Heart right ventricle (tissue), 16 donors: ENCODE results near the gene IQUB. TPM values are rescaled to one million over a fixed set of nuclear protein-coding genes. Genes with fewer than 3 reads are reported as not detected.

ENCODE experiments used
- ATAC-seq, 8 donors: fragments of 200-7000 bp; cut with Tn5 transposase; one replicate each; pipeline ENCODE4 v1.9.1; 2020; ENCODE audit warnings: mild to moderate bottlenecking in 8 of 8, moderate library complexity in 8 of 8, moderate number of reproducible peaks in 1 of 8
- DNase-seq, 2 donors: peaks; one replicate each; pipeline ENCODE4 v3.0.0-alpha.2; 2020
- H3K27ac ChIP-seq, 10 donors: fragments of 200-600 bp; sonication (generic) in 2 of 10; one replicate each; pipeline versions ENCODE4 v1.5.0 to v1.8.0; 2020 to 2022; ENCODE audit warnings: mild to moderate bottlenecking in 3 of 10
- H3K27me3 ChIP-seq, 7 donors: fragments of 200-600 bp; one replicate each; pipeline ENCODE4 v1.8.0; 2021 to 2022; ENCODE audit warnings: mild to moderate bottlenecking in 2 of 7
- H3K36me3 ChIP-seq, 9 donors: fragments of 200-600 bp; sonication (generic) in 1 of 9; one replicate each; pipeline versions ENCODE4 v1.5.0 to v1.8.0; 2020 to 2022; ENCODE audit warnings: mild to moderate bottlenecking in 2 of 9
- H3K4me1 ChIP-seq, 9 donors: fragments of 200-600 bp; sonication (generic) in 1 of 9; one replicate each; pipeline versions ENCODE4 v1.5.0 to v1.8.0; 2020 to 2022; ENCODE audit warnings: mild to moderate bottlenecking in 4 of 9
- H3K4me3 ChIP-seq, 10 donors: fragments of 200-600 bp; sonication (generic) in 2 of 10; one replicate each; pipeline versions ENCODE4 v1.5.0 to v1.8.0; 2020 to 2022; ENCODE audit warnings: mild to moderate bottlenecking in 7 of 10, moderate library complexity in 2 of 10
- H3K9me3 ChIP-seq, 11 donors: fragments of 200-600 bp in 10 of 11; sonication (generic) in 2 of 11; one replicate each; pipeline versions ENCODE4 v1.5.0 to v1.8.0; 2013 to 2022; ENCODE audit warnings: mild to moderate bottlenecking in 2 of 11, control low read depth in 1 of 11, moderate library complexity in 1 of 11
- WGBS, 2 donors: extraction: QIAGEN DNeasy Blood & Tissue Kit; methylation state at CpG; one replicate each; pipeline ENCODE4 v1.1.7; 2013; ENCODE audit warnings: inconsistent platforms in 1 of 2; 5-methylcytosine and 5-hydroxymethylcytosine counted together
- intact Hi-C, 10 donors: fragments of 100-400 bp; cut with DNase I; formaldehyde crosslinking; loops; one replicate each; pipeline versions ENCODE4 v1.11.1 to v1.14.2; 2022
- polyA plus RNA-seq, 2 donors: library from polyadenylated mRNA; stranded (reverse); fragments of 200-250 nt; gene quantifications; one replicate each; pipeline ENCODE4 v1.2.3, GENCODE V29; 2013
- total RNA-seq, 10 donors: library from RNA; stranded (reverse); fragmentation: NEBNext Ultra II Directional in 3 of 10; extraction: Animal tissue kit (Norgen Biotek cat#: 25700) in 3 of 10; gene quantifications; one replicate each; pipeline versions ENCODE4 v1.2.1 to v1.2.4, GENCODE V29; 2021 to 2023
- TF ChIP-seq, protein P1 (sequence below), 9 donors: fragments of 200-600 bp; sonication (generic) in 2 of 9; IDR thresholded peaks; one replicate each; pipeline versions ENCODE4 v1.5.0 to v1.8.0; 2021 to 2022; ENCODE audit warnings: antibody characterized with exemption in 9 of 9, mild to moderate bottlenecking in 5 of 9, moderate library complexity in 1 of 9
- donor health status: Arrhythmogenic right ventricular cardiomyopathy.
- donor health status: ischemic (EF 13 %, LVEDD 7.1; RV severe dilation, severe dysfunction).
- donor health status: healthy with polysubstance abuse.
- donor health status: DM: no; HTN: yes; CAD: no.
- donor health status: DM: no; HTN: no; CAD: no.
- donor health status: ischemic (EF 25% LVEDD 6.9; RV normal size, moderate dysfunction).
- donor health status: ischemic (EF 25% LVEDD 5.7; RV mildly dilated, moderate dysfunction).
- donor health status: healthy.
- donor health status: DM: yes; HTN: yes; CAD: no.
- donor health status: Ischemic cardiomyopathy.
- donor health status: ischemic (EF 35%, LVEDD 5.7; RV mildly dilated, moderate dysfunction).
- donor health status: nonischemic (EF 11% LVEDD 7.7; RV severe dilation, severe dysfunction).
- donor health status: DM: yes; HTN: yes; CAD: no.
- donor health status: PGD.
- donor health status: ischemic (EF 29% LVEDD 5.4; RV normal size, mild dysfunction).
- donor health status: nonischemic (EF 23%, LVEDD 6.1; RV moderate dilation, normal function).

The IQUB gene
- total and polyA plus RNA-seq, 12 donors: 0.13 to 0.83 (median 0.51) TPM

DNA sequence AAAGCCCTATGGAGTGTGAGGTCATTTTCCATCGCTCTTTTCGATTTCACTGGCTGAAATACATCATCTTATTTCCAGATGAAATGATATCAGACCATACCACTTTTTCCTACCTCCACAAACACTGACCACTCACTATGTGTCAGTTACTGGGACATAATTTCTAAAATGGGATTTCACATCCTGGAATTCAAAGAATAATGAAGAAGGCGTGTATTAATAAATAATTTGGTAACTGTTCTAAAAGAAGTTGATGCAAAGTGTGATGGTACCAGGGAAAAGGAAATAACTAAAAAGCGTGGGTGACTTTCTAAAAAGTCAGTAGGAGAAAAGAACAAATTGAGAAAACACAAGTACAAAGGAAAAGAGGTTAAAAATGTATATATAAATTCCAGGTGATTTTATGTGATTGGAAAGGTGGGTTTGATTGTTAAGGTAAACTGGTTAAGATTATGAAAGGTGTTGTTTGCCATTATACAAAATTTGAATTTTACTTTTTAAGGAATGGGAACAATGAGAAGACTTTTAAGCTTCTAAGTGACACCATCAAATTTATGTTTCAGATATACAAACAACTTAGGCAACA, 24.0 kb upstream of the IQUB start:
- TF ChIP-seq, protein P1, sequence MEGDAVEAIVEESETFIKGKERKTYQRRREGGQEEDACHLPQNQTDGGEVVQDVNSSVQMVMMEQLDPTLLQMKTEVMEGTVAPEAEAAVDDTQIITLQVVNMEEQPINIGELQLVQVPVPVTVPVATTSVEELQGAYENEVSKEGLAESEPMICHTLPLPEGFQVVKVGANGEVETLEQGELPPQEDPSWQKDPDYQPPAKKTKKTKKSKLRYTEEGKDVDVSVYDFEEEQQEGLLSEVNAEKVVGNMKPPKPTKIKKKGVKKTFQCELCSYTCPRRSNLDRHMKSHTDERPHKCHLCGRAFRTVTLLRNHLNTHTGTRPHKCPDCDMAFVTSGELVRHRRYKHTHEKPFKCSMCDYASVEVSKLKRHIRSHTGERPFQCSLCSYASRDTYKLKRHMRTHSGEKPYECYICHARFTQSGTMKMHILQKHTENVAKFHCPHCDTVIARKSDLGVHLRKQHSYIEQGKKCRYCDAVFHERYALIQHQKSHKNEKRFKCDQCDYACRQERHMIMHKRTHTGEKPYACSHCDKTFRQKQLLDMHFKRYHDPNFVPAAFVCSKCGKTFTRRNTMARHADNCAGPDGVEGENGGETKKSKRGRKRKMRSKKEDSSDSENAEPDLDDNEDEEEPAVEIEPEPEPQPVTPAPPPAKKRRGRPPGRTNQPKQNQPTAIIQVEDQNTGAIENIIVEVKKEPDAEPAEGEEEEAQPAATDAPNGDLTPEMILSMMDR (IDR thresholded peaks at IDR 0.05): no peak
- H3K36me3 ChIP-seq: peaks cover 0 to 29% (median 0%) of the 10 kb centered on the region in 9 donors
- intact Hi-C loops: loop anchor here in 3 of 10 donors (5.0 to 10.0 kb wide), 4 partner anchors 146 to 1416 kb away; partner anchors contain the start of genes WASL (in 2 of the 3) and AASS (in 1 of the 3)
- WGBS, 2 donors: 43 to 46% methylated on average over 4 of the region's 4 CpGs
- peaks cover 3 to 43% (median 38%) of the 10 kb centered on the region in 9 donors for H3K4me1 ChIP-seq
- H3K4me3 ChIP-seq: peak overlapping the region; percentile 61 to 92 (median 76)
- no peaks in the 10 kb centered on the region for H3K27me3 ChIP-seq
- ATAC-seq (no peak), DNase-seq (no peak)
- no peaks in the 10 kb centered on the region for H3K9me3 ChIP-seq
- H3K27ac ChIP-seq: peak overlapping the region; percentile 5 to 96 (median 92)

DNA sequence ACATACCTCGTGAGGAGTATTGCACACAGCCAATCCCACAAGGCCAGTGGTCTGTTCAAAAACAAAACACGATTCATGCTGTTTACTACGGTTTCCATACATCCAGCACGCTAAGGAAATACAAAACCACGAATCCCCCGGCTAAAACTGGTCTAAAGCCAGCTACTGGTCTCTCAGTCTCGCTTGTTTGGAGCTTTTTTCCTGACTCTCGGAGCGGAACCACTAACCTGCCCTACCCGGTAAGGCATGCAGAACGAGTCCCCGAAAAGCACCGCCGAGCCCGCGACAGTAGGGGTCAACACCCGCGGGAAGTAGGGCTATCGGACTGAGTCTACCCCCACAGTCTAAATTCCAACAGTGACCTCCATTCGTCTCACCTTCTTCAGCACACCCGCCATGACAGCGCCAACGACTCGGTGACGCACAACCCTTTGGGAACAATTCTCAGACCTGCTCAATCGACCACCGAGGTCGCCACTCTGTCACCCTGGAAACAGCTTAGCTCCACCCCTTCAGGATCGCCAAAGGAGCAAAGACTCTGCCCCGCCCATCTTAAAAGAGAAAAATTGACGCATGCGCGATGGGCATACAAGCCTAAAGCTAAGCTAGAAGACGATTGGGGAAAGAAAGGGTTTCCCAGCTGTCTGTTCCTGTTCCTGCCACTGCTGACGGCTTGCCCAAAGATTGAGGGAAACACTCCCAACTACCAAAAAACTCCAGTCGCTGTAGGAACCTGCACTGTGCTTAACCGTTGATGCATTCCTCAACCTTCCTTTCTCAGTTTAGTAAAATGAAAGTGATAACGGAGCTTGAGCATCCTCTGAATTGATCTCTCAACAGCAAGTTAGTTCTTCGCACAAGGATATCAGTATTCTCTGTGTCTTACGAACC, 23.2 kb upstream of the IQUB start, which contains the start of gene NDUFA5:
Gene NDUFA5, minus strand, starts transcription at position 421 of the 891 bp plus-strand sequence. Its CDS starts 23 bp downstream, at position 398.
- Histone ChIP-seq H3K27me3 (no peaks in the 10 kb centered on the region), H3K9me3 (no peaks in the 10 kb centered on the region), H3K36me3 (peaks cover 0 to 37% (median 0%) of the 10 kb centered on the region in 9 donors), H3K4me3 (peak within 1 kb of the TSS; percentile 61 to 92 (median 76)), H3K27ac (peak within 1 kb of the TSS; percentile 89 to 96 (median 92)), H3K4me1 (peaks cover 3 to 49% (median 39%) of the 10 kb centered on the region in 9 donors)
- 1% methylated on average over 40 of the region's 40 CpGs for WGBS, 2 donors
- TF ChIP-seq, protein P1 (IDR thresholded peaks at IDR 0.05): no peak
- DNase-seq (peak; percentile 90 to 100), ATAC-seq (peak; percentile 97 to 100 (median 99))
- intact Hi-C loops: loop anchor here in 5 of 10 donors (1.0 to 10.0 kb wide), 8 partner anchors 22 to 1415 kb away; partner anchors contain the start of genes IQUB (in 3 of the 5), WASL (in 3 of the 5) and AASS (in 1 of the 5)

DNA sequence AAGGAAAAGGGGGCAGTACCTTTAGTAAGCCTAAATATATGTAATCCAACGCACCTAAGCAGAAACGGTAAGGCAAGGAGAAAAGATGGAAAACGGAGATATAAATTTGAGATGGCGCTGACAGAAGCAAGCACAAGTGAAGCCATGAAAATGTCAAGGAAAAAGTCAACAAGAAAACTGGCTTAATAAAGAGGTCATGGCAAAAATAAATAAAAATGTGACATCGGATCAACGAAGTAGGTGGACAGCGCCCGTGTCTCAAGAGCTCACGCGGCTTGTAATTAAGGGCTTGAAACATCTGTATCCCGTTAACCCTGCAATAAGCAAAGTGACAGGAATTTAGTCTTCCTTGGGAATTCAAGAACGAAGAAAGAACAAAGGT, 22.6 kb upstream of the IQUB start:
- Histone ChIP-seq H3K9me3 (peaks cover 0 to 3% (median 0%) of the 10 kb centered on the region in 11 donors), H3K27me3 (no peaks in the 10 kb centered on the region), H3K27ac (peak overlapping the region; percentile 89 to 96 (median 92)), H3K4me3 (peak overlapping the region; percentile 61 to 92 (median 76)), H3K4me1 (peaks cover 3 to 52% (median 40%) of the 10 kb centered on the region in 9 donors), H3K36me3 (peaks cover 0 to 38% (median 0%) of the 10 kb centered on the region in 9 donors)
- no peak for DNase-seq
- TF ChIP-seq, protein P1 (IDR thresholded peaks at IDR 0.05): no peak
- WGBS, 2 donors: 1 to 2% methylated on average over 12 of the region's 12 CpGs
- intact Hi-C loops: loop anchor here in 5 of 10 donors (1.0 to 10.0 kb wide), 8 partner anchors 22 to 1415 kb away; partner anchors contain the start of genes IQUB (in 3 of the 5), WASL (in 3 of the 5) and AASS (in 1 of the 5)
- peak in 7 of 8 donors; percentile 8 to 45 (median 33) for ATAC-seq

DNA sequence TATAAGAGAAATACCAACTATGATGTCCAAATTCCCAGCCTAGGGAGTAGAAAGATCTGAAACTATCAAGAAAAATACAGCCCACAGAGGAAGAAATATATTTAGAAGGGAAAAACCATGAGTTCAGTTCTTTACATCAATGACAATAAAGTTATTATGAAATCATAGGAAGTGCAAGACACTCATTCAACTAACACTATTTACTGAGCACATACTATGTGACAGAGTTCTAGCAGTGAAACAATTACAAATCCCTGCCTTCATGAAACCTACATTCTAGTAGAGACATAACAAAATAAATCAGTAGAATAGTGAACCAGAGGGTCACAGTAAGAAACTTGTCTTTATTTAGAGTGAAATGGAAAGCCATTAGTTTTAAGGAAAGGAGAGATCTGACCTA, 21.1 kb upstream of the IQUB start:
- TF ChIP-seq, protein P1 (IDR thresholded peaks at IDR 0.05): no peak
- ATAC-seq (no peak), DNase-seq (no peak)
- H3K4me3 ChIP-seq: peak overlapping the region in 3 of 10 donors; percentile 61 to 92 (median 89)
- H3K9me3 ChIP-seq: peaks cover 0 to 3% (median 0%) of the 10 kb centered on the region in 11 donors
- no peak overlapping the region for H3K27ac ChIP-seq
- peaks cover 3 to 53% (median 40%) of the 10 kb centered on the region in 9 donors for H3K4me1 ChIP-seq
- peaks cover 0 to 42% (median 4%) of the 10 kb centered on the region in 9 donors for H3K36me3 ChIP-seq
- intact Hi-C loops: loop anchor here in 3 of 10 donors (5.0 to 10.0 kb wide), 4 partner anchors 149 to 1413 kb away; partner anchors contain the start of genes WASL (in 2 of the 3) and AASS (in 1 of the 3)
- no peaks in the 10 kb centered on the region for H3K27me3 ChIP-seq
